Measurements from ENCODE around the gene LPCAT1.

Gene LPCAT1

DNA sequence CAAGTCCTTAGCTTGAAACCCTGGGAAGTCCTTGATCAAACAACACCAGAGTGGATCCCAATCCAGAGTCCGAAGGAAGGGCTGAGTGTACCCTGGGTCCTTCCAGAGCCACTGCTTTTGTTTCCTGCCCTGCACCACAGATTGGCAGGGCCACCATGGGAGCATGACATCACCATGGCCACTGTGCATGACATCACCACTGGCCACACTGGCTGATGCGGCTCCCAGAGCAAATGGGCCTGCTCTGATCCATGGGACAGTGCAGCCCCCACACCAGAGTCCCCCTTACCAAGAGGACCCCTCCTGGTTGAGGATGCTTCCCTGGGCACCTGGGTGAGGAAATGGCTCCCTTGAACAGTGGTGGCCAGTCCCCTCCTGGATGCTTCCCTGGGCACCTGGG is 88.4 kb downstream of the LPCAT1 start:
- TF ChIP-seq, protein P1, sequence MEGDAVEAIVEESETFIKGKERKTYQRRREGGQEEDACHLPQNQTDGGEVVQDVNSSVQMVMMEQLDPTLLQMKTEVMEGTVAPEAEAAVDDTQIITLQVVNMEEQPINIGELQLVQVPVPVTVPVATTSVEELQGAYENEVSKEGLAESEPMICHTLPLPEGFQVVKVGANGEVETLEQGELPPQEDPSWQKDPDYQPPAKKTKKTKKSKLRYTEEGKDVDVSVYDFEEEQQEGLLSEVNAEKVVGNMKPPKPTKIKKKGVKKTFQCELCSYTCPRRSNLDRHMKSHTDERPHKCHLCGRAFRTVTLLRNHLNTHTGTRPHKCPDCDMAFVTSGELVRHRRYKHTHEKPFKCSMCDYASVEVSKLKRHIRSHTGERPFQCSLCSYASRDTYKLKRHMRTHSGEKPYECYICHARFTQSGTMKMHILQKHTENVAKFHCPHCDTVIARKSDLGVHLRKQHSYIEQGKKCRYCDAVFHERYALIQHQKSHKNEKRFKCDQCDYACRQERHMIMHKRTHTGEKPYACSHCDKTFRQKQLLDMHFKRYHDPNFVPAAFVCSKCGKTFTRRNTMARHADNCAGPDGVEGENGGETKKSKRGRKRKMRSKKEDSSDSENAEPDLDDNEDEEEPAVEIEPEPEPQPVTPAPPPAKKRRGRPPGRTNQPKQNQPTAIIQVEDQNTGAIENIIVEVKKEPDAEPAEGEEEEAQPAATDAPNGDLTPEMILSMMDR (conservative IDR thresholded peaks at IDR 0.05) = no peak
- no peak for TF ChIP-seq ZFX (IDR thresholded peaks at IDR 0.05)

DNA sequence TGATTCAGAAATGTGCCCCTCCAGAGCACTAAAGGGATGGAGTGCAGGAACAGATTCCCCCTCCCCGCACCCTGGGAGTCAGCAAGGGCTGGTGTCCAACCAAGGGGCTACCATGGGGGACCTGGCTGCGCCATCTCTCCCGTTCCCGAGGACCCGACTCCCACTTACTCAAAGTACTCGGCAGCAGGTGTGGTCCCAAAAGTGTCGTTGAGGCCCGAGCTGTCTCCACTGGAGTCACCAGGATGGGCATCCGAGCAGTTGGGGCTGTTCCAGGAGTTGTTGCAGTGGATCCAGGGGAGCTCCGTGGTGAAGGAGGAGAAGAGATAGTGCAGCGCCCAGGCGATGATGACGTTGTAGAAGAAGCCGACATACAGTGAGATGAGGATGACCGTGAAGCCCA is 91.5 kb downstream of the LPCAT1 start:
- H3K27ac ChIP-seq = no peak overlapping the region
- no peak for TF ChIP-seq ZFX (IDR thresholded peaks at IDR 0.05)

More for the DNA sequence above, 88.4 kb downstream of the LPCAT1 start:
- no peak overlapping the region for H3K27ac ChIP-seq

DNA sequence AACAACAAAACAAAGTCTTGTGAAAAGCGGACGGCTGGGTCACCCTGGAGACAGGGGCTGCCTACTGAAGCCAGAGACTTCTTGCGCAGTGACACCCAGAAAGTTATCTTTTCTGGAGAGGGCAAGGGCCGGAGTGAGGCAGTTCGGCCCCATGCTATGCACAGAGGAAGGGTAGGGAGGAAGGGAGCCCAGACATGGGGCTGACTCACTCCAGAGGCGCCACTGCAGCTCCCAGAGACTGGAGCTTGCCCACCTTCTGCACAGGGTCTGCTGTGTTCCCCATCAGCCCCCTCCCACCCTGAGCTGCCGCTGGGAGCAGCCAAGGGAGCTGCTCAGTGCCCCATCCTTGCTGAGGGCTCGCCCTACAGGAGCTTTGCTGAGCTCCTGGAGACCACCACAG is 91.9 kb downstream of the LPCAT1 start:
- TF ChIP-seq, protein P1 (conservative IDR thresholded peaks at IDR 0.05) = no peak
- no peak for TF ChIP-seq ZFX (IDR thresholded peaks at IDR 0.05)
- no peak overlapping the region for H3K27ac ChIP-seq

DNA sequence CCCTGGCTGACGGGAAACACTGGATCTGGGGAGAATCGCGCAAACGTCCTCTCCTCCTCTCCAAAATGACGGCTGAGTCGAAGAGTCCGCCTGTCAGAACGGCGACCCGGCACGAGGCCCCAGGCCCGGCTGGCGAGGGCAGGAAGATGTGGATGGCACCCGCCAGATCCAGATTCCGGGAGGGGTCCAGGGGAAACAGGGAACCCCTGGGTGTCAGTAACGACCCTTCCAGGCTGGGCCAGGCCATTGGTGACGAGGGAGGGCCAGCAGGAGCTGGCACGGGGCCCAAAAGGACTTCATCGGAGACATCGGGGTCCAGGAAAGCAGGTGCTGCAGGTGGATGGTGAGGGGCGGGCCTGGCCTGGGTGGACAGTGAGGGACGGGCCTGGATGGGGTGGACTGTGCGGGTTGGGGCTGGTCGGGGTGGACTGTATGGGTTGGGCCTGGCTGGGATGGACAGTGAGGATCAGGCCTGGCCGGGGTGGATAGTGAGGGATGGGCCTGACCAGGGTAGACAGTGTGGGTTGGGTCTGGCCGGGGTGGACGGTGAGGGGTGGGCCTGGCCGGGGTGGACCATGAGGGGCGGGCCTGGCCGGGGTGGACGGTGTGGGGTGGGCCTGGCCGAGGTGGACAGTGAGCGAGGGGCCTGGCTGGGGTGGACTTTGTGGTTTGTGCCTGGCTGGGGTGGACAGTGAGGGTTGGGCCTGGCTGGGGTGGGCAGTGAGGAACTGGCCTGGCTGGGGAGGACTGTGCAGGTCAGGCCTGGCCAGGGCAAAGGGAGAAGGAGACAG is 92.5 kb downstream of the LPCAT1 start:
- H3K27ac ChIP-seq = no peak overlapping the region
- no peak for TF ChIP-seq ZFX (IDR thresholded peaks at IDR 0.05)
- TF ChIP-seq, protein P1 (conservative IDR thresholded peaks at IDR 0.05) = no peak

DNA sequence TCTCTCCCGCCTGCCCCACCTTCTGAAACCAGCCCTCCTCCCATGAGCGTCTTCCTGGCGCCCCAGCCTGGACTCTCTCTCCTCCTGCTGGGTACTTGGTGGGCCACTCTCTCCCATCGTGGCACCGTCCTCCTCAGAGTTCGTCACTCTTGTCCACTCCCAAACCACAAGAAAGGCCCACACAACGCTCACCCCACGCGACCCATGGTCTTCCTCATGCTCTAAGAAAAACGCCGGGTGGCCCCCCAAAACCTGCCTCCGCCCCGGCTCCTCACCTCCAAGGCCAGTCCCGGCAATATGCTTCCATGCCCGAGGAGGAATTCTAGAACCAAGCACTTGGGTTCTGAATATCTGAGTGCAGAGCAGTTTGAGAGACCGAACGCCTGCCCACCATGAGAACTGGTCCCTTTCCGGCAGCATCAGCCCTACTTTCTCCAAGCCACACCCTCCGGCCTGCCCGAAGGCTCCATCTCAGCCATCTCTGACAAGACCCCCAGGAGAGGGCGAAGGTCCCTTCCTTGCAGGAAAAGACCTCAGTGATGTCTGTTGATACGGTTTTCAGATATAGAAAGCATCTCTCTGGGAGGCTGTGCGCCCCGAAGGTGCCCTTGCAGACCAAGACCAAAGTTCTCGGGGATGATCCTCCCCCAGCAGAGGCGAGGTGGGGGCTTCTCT is 93.5 kb downstream of the LPCAT1 start:
- TF ChIP-seq ZFX (IDR thresholded peaks at IDR 0.05) = no peak
- TF ChIP-seq, protein P1 (conservative IDR thresholded peaks at IDR 0.05) = no peak
- H3K27ac ChIP-seq = no peak overlapping the region

DNA sequence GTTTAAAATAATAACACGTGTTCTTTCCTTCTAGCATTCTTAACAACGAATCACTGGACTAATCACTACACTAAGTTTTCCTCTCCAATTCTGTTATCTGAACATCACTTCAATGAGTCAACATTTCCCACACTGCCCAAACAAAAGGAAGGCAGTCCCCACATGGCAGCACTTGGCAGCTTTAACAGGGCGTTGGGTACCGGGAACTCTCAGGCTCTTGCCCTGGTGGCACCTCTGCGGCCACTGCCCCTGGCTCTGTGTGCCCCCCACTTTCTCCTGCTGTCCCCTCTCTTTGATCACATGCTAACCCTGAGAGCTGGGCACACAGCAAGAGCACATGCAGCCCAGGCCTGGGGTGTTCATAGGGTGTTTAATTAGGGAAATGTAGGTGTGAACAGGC is 94.3 kb downstream of the LPCAT1 start:
- TF ChIP-seq, protein P1 (conservative IDR thresholded peaks at IDR 0.05) = no peak
- no peak for TF ChIP-seq ZFX (IDR thresholded peaks at IDR 0.05)
- no peak overlapping the region for H3K27ac ChIP-seq

DNA sequence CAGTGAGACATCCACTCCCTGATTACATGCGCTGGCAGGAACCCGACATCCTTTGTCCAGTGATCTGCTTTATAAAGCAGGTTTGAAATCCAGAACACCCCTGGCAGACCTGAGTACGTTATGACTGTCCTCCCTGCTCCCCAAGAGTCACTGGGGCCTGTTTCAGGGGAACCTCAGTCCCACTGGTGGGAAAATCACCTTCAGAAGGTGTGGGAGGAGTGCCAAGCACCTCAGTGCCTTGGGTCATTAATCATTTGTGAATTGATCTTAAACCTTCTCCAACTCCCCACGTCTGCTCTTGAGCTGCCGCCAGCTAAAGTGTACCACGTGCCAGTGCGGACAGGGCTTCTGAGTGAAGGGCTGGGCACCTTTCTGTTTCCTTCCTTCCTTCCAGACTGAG is 94.7 kb downstream of the LPCAT1 start:
- no peak overlapping the region for H3K27ac ChIP-seq
- TF ChIP-seq, protein P1 (conservative IDR thresholded peaks at IDR 0.05) = no peak
- TF ChIP-seq ZFX (IDR thresholded peaks at IDR 0.05) = no peak

All from C4-2B (cell line).